Measurements from ENCODE around the gene DISP3.

DISP3 gene

DNA sequence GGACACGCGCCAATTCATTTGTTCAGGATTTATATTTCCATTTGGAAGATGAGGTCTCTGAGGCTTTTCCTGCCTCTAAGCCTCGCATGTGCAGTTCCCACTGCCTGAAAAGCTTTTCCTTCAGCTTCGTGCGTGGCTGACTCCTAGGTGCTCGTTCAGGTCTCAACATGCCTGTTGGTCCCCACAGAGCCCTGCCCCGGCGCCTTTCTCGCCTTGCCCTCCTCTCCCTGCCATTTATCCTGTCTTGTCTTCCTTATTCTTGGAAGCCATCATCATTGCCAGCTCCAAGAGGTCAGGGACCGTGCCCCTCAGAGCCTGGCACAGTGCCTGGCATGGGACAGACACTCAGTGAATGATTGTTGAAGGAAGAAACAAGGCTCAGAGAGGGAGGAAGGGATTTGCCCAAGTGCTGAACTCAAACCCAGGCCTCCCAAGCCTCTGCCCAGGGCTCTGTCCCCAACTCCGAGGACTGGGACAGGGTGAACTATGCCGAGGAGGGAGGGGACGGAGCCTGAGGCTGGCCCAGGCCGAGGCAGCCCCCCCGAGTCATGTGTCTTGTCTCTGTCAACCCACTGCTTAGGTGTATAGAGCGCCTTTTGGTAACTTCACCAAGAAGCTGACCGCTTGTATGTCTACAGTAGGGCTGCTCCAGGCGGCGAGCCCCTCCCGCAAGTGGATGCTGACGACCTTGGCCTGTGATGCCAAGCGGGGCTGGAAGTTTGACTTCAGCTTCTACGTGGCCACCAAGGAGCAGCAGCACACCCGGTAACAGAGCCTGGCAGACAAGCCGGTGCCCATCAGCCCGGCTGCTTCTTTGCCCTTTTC lies 47.3 kb downstream of the DISP3 start:
- TF ChIP-seq, protein P1, sequence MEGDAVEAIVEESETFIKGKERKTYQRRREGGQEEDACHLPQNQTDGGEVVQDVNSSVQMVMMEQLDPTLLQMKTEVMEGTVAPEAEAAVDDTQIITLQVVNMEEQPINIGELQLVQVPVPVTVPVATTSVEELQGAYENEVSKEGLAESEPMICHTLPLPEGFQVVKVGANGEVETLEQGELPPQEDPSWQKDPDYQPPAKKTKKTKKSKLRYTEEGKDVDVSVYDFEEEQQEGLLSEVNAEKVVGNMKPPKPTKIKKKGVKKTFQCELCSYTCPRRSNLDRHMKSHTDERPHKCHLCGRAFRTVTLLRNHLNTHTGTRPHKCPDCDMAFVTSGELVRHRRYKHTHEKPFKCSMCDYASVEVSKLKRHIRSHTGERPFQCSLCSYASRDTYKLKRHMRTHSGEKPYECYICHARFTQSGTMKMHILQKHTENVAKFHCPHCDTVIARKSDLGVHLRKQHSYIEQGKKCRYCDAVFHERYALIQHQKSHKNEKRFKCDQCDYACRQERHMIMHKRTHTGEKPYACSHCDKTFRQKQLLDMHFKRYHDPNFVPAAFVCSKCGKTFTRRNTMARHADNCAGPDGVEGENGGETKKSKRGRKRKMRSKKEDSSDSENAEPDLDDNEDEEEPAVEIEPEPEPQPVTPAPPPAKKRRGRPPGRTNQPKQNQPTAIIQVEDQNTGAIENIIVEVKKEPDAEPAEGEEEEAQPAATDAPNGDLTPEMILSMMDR (conservative IDR thresholded peaks at IDR 0.05) = no peak
- no peak overlapping the region for H3K27ac ChIP-seq

DNA sequence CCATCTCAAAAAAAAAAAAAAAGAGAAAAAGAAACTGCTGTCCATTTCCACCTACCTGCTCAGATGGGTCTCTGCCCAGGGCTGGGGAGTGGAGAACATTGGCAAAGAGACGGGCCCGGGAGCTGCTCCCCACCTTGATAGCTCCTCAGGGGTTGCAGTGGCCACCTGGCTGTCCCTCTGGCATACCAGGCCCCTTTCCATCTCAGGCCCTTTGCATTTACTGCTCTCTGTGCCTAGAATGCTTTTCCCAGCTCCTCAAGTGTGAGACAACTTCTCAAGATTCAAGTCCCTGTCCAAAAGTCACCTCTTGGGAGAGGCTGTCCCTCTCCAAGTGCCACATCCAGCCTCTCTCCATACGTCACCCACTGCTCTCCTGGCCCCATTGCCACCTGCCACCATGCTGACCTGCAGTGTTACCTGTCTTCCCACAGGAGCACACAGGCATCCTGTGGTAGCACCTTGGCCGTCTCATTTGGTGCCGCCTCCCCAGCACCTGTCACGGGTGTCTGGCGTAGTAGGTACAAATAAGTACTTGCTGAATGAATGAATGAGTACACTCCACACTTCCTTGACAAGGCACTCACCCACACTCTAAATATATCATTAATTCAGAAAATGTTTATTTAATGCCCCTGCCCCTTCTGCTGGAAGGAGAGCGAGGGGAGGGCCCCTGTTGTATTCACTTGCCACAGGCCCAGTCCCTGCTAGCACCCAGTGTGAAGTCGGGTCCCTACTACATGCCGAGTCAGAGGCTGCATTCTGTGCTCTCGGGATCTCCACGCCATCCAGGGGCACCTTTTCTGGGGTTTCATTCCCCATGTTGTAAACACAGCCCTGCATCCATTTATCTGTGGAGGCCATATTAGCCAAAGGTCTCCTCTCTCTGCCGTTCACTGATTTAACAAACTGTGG lies 48.8 kb downstream of the DISP3 start:
- no peak overlapping the region for H3K27ac ChIP-seq
- TF ChIP-seq, protein P1 (conservative IDR thresholded peaks at IDR 0.05) = no peak

DNA sequence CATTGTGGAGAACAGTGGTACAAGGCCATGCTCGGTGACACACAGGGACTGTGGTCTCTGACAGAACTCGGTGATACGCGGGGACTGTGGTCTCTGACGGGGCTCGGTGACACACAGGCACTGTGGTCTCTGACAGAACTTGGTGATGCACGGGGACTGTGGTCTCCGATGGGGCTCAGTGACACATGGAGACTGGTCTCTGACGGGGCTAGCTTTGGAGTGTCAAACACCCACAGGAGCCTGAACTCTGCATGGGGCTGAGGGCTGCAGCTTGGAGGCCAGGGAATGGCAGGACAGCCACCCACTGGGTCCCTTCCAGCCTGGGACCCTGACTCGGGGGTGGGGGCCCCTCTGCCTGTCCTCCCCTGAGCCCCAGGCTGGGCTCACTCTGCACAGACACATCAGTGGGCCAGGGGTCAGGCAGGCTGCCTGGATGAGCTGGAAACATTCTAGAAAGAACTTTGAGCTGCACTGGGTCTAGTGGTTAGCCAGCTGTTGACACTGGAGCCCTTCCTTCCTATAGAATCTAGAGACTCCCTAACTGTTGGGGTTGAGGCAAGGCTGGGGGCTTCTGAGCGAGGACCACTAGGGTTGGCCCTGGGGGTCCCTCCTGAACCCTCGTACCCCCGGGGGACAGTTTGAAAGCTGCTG lies 49.8 kb downstream of the DISP3 start:
- TF ChIP-seq, protein P1 (conservative IDR thresholded peaks at IDR 0.05) = no peak
- H3K27ac ChIP-seq = no peak overlapping the region

DNA sequence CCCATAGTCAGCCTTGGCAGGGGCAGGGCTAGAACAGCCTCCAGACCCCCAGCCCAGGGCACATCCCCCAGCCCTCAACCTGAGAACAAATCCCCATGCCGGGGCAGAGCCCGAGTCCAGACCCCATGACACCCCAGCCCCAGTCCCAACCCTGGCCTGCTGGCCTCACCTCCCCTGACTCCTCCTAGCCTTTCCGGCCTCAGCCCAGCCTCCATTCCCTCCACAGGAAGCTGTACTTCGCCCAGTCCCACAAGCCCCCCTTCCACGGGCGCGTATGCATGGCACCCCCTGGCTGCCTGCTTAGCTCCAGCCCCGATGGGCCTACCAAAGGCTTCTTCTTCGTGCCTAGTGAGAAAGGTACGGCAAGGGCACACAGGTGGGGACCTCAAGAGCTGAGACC lies 50.4 kb downstream of the DISP3 start:
- TF ChIP-seq, protein P1 (conservative IDR thresholded peaks at IDR 0.05) = no peak
- no peak overlapping the region for H3K27ac ChIP-seq

DNA sequence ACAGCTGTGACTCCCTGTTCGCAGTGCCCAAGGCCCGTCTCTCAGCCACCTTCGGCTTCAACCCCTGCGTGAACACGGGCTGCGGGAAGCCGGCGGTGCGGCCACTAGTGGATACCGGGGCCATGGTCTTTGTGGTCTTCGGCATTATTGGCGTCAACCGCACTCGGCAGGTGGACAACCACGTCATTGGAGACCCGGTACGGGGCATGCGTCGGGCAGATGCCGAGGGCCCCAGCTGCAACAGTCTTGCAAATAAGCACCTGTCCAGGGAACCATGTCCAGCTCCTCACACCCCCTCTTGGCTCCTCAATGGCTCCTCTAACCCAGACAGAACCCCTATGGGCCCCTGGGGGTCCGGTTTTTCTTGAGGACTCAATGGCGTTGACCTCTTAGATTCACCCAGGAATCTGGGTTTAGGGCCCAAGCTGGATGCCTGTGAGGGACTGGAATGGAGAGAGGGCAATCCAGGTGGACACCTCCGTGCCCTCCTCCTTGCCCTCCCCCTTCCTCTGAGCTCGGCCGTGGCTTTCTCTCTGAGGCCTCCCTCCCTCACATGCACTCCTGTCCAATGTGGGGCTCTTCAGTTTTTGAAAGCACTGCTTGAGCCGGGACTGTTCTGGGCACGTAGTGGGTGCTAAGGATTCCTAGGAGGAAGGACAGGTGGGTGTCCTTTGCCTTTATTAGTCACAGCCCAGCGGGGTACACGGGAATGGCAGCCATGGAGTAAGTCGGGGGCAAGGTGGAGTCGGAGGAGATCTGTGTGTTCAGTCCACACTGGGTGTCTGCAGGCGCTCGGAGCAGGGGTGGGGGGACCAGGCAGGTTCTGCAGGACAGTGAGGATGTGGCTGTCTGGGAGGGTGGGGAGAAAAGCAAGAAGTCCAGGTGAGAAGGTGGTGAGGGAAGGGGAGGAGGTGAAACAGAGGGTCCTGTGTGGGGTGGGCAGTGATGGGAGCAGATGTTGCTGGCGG lies 51.1 kb downstream of the DISP3 start:
- TF ChIP-seq, protein P1 (conservative IDR thresholded peaks at IDR 0.05) = no peak
- H3K27ac ChIP-seq = no peak overlapping the region

DNA sequence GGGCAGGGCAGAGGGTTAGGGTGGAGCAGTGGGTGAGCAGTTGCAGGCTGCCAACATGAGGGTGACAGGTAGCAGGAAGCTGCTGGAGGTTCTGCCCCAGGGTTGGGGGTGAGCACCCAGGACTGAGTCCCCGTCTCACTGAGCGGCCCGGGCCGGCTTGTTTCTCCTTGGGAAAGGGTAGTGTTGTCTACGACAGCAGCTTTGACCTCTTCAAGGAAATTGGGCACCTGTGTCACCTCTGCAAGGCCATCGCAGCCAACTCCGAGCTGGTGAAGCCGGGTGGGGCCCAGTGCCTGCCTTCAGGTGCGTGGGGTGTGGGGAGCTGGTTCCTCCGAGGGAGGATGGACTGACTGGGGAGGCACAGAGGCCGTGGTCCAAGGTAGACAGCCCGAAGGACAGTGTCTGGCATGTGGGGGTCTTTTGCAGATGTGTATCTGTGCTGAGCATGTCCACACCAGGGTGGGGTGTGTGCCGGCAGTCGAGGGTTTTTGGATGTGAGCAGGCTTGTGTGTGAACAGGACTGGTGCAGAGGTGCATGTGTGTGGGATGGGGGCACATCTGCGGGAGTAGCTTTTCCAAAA lies 51.9 kb downstream of the DISP3 start:
- H3K27ac ChIP-seq = no peak overlapping the region

More for the DNA sequence above, 51.9 kb downstream of the DISP3 start:
- TF ChIP-seq, protein P1 (conservative IDR thresholded peaks at IDR 0.05) = no peak
